B cell (primary cell): Measurements from ENCODE around the gene METAP1D. TPM values are rescaled to one million over a fixed set of nuclear protein-coding genes. Genes with fewer than 3 reads are reported as not detected.

ENCODE experiments used
- ATAC-seq: fragments of 200-7000 bp; cut with Tn5 transposase; one replicate; pipeline ENCODE4 v1.10.0; 2021; ENCODE audit warnings: low read depth, mild to moderate bottlenecking, moderate number of reproducible peaks, moderate library complexity
- CTCF ChIA-PET: fragments of 350-600 bp; sonication (Branson Sonifier 250); formaldehyde crosslinking; loops from one replicate; lab custom pipeline; 2021; ENCODE audit warnings: antibody characterized with exemption, inconsistent platforms; lab: Charles Lee
- POLR2A ChIA-PET: fragments of 350-600 bp; sonication (Branson Sonifier 250); formaldehyde crosslinking; loops from one replicate; lab custom pipeline; 2021; ENCODE audit warnings: antibody characterized with exemption; lab: Charles Lee
- DNase-seq: peaks from one replicate; pipeline ENCODE4 v3.0.0; 2013
- H2AFZ ChIP-seq: 2 replicates; pipeline ENCODE4 v1.6.1; 2012; ENCODE audit warnings: mild to moderate bottlenecking, low read depth, low read length; ENCODE audit not compliant: insufficient read depth, poor library complexity, severe bottlenecking
- H3K27ac ChIP-seq, 2 donors: 1 replicate in 1 of 2; 2 replicates in 1 of 2; pipeline ENCODE4 v1.5.1; 2012 to 2013; ENCODE audit warnings: low read length in 2 of 2, mild to moderate bottlenecking in 2 of 2, moderate library complexity in 1 of 2
- H3K27me3 ChIP-seq, 4 experiments: fragments of 200-600 bp in 1 of 4; sonication (generic) in 1 of 4; replicated peaks in 1 of 4; 1 replicate in 2 of 4; 2 replicates in 2 of 4; pipeline versions ENCODE4 v1.6.1 to v1.7.0; 2013 to 2016; ENCODE audit warnings: low read length in 3 of 4, mild to moderate bottlenecking in 2 of 4, mixed read lengths in 1 of 4, moderate library complexity in 1 of 4; ENCODE audit not compliant: insufficient read depth in 4 of 4, control insufficient read depth in 3 of 4; ENCODE audit errors: control extremely low read depth in 1 of 4
- H3K36me3 ChIP-seq, 2 experiments: replicated peaks in 1 of 2; 1 replicate in 1 of 2; 2 replicates in 1 of 2; pipeline versions ENCODE4 v1.6.1 to v1.7.1; 2013; ENCODE audit warnings: low read length in 1 of 2; ENCODE audit not compliant: insufficient read depth in 2 of 2, control insufficient read depth in 1 of 2; ENCODE audit errors: control extremely low read depth in 1 of 2, extremely low read depth in 1 of 2
- H3K4me1 ChIP-seq, 2 donors: fragments of 200-600 bp in 1 of 2; sonication (generic) in 1 of 2; 1 replicate in 1 of 2; 2 replicates in 1 of 2; pipeline versions ENCODE4 v1.5.1 to v1.6.1; 2013 to 2017; ENCODE audit warnings: low read length in 2 of 2; ENCODE audit not compliant: control insufficient read depth in 2 of 2, insufficient read depth in 2 of 2
- H3K4me2 ChIP-seq: replicated peaks from 2 replicates; pipeline ENCODE3; 2012; ENCODE audit warnings: mild to moderate bottlenecking, low read depth, low read length; ENCODE audit not compliant: poor library complexity, severe bottlenecking
- H3K4me3 ChIP-seq, 5 experiments: fragments of 200-600 bp in 1 of 5; sonication (generic) in 1 of 5; 1 replicate in 3 of 5; 2 replicates in 2 of 5; pipeline versions ENCODE4 v1.5.1 to v1.7.0; 2011 to 2016; ENCODE audit warnings: low read length in 4 of 5, mild to moderate bottlenecking in 4 of 5, low read depth in 2 of 5, control low read depth in 1 of 5, moderate library complexity in 1 of 5; ENCODE audit not compliant: insufficient read depth in 1 of 5; ENCODE audit errors: control extremely low read depth in 1 of 5, extremely low read depth in 1 of 5
- H3K79me2 ChIP-seq: fragments of 200-600 bp; sonication (generic); one replicate; pipeline ENCODE4 v1.6.0; 2016; ENCODE audit warnings: low read length; ENCODE audit not compliant: control insufficient read depth, insufficient read depth
- H3K9ac ChIP-seq: fragments of 200-600 bp; sonication (generic); 2 replicates; pipeline ENCODE4 v1.6.1; 2017; ENCODE audit warnings: mild to moderate bottlenecking, low read length, moderate library complexity
- H3K9me3 ChIP-seq, 3 donors: one replicate each; pipeline versions ENCODE4 v1.6.1 to v1.7.1; 2013; ENCODE audit warnings: low read length in 2 of 3; ENCODE audit not compliant: control insufficient read depth in 2 of 3, insufficient read depth in 1 of 3; ENCODE audit errors: control extremely low read depth in 1 of 3
- H4K20me1 ChIP-seq: 2 replicates; pipeline ENCODE4 v1.6.0; 2012; ENCODE audit warnings: mild to moderate bottlenecking, low read length; ENCODE audit not compliant: insufficient read depth, control insufficient read depth, poor library complexity, severe bottlenecking
- H3K27ac Mint-ChIP-seq: one replicate; pipeline ENCODE4 v1.8.0; 2021; ENCODE audit warnings: mixed read lengths
- H3K27me3 Mint-ChIP-seq: one replicate; pipeline ENCODE4 v1.8.0; 2021; ENCODE audit warnings: mixed read lengths
- H3K4me1 Mint-ChIP-seq: one replicate; pipeline ENCODE4 v1.8.0; 2021; ENCODE audit warnings: mixed read lengths
- H3K4me3 Mint-ChIP-seq: one replicate; pipeline ENCODE4 v1.8.0; 2021; ENCODE audit warnings: mixed read lengths
- H3K9me3 Mint-ChIP-seq: one replicate; pipeline ENCODE4 v1.8.0; 2022; ENCODE audit warnings: mixed read lengths; ENCODE audit not compliant: insufficient read depth
- EZH2 ChIP-seq: IDR thresholded peaks from 2 replicates; pipeline ENCODE4 v1.6.1; 2012; ENCODE audit warnings: borderline replicate concordance, low read depth, mild to moderate bottlenecking, moderate library complexity, low read length; ENCODE audit not compliant: insufficient read depth, poor library complexity, severe bottlenecking
- WGBS: methylation state at CpG from one replicate; pipeline ENCODE4 v1.1.5; 2013; ENCODE audit warnings: missing lambda C conversion rate; ENCODE audit not compliant: insufficient coverage; 5-methylcytosine and 5-hydroxymethylcytosine counted together
- intact Hi-C: fragments of 100-400 bp; cut with micrococcal nuclease; formaldehyde crosslinking; loops from one replicate; pipeline ENCODE4 v1.10.0; 2022
- polyA plus RNA-seq: library from polyadenylated mRNA; depleted of rRNA; stranded (reverse); fragments of >200 nt; gene quantifications from 2 replicates; pipeline ENCODE4 v1.2.3, GENCODE V29; 2012
- total RNA-seq, 2 donors: library from RNA; stranded (reverse); fragments of 120-200 nt in 1 of 2; gene quantifications; 1 replicate in 1 of 2; 2 replicates in 1 of 2; pipeline versions ENCODE4 v1.2.3 to v1.2.4, GENCODE V29; 2013 to 2022
- TF ChIP-seq, protein P1 (sequence below): fragments of 200-600 bp; IDR thresholded peaks from one replicate; pipeline ENCODE4 v1.8.0; 2022; ENCODE audit warnings: antibody characterized with exemption, mild to moderate bottlenecking

The METAP1D gene
- total and polyA plus RNA-seq, 2 donors (not counting 1 experiment from before 2014, with no cell fraction given), result 7.8 to 8.9 TPM

DNA sequence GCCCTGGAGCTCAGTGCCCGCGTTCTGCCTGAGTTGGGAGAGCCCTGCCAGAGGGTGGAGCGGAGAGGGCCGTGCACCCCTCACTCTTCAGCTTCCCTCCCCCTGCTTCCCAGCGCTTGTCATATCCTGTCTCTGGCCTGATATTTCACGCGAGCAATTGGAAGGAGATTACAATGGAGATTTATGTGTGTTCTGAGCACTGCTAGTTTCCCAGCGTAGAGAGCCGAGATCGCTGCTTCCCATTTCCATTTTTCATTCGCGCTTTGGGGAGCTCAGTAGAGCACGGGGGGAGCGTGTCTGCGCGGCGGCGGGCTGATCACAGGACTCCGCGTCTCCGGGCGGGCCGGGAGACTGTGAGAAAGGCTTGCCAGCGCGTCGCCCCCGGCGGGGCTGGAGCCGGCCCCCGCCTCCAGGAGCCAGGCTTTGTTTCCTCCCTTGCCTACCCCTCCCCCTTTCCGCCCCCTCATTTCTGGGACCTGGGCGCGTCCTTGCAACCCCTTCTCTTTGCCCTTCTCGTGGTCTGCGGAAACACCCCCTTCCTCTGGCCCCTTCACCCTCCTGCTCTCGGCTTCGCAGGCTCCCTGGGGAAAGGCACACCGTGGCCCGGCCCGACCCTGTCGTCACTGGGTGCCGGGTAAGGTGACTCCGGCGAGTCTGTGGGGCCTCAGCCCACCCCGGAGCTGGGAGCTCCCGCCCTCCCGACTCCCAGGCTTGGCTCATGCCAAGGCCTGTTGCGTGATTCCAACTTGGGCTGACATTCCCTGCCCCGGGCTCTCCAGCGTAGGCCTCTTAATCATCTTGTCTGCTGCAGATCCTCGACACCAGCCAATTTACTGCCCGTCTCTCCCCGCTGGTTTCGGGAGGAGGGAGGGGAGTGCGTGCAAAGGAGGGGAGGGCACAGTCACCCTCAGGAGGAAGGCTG, 97.1 kb downstream of the METAP1D start:
- DNase-seq (peak; percentile 54), ATAC-seq (peak; percentile 11)
- H3K4me2 ChIP-seq, result peak overlapping the region; percentile 76
- H3K4me3 ChIP-seq, result peak overlapping the region in 1 of 5 experiments; percentile 50
- TF ChIP-seq, protein P1, sequence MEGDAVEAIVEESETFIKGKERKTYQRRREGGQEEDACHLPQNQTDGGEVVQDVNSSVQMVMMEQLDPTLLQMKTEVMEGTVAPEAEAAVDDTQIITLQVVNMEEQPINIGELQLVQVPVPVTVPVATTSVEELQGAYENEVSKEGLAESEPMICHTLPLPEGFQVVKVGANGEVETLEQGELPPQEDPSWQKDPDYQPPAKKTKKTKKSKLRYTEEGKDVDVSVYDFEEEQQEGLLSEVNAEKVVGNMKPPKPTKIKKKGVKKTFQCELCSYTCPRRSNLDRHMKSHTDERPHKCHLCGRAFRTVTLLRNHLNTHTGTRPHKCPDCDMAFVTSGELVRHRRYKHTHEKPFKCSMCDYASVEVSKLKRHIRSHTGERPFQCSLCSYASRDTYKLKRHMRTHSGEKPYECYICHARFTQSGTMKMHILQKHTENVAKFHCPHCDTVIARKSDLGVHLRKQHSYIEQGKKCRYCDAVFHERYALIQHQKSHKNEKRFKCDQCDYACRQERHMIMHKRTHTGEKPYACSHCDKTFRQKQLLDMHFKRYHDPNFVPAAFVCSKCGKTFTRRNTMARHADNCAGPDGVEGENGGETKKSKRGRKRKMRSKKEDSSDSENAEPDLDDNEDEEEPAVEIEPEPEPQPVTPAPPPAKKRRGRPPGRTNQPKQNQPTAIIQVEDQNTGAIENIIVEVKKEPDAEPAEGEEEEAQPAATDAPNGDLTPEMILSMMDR, result no peak
- TF ChIP-seq EZH2, result peak; percentile 89
- peaks cover 15% of the 10 kb centered on the region for H4K20me1 ChIP-seq
- peaks cover 7 to 100% (median 90%) of the 10 kb centered on the region in 4 experiments for H3K27me3 ChIP-seq
- ChIA-PET CTCF (interaction anchor here (1.2 kb wide), 1 partner anchor 12 kb away, joined by 3 read pairs; the partner anchor contains the start of gene DLX1), POLR2A (no interaction called here)
- H3K9me3 Mint-ChIP-seq, result no peaks in the 10 kb centered on the region
- H3K36me3 ChIP-seq, result no peaks in the 10 kb centered on the region
- H3K4me3 Mint-ChIP-seq, result peak overlapping the region; percentile 90
- peaks cover 42% of the 10 kb centered on the region for H3K4me1 Mint-ChIP-seq
- no peaks in the 10 kb centered on the region for H3K79me2 ChIP-seq
- no peak overlapping the region for H2AFZ ChIP-seq
- H3K9me3 ChIP-seq, result peaks cover 0 to 87% (median 2%) of the 10 kb centered on the region in 3 donors
- H3K4me1 ChIP-seq, result peaks cover 69 to 87% of the 10 kb centered on the region in 2 donors
- no peak overlapping the region for H3K27ac ChIP-seq
- peak overlapping the region; percentile 32 for H3K9ac ChIP-seq
- 3% methylated on average over 46 of the region's 55 CpGs for WGBS
- H3K27ac Mint-ChIP-seq, result peak overlapping the region; percentile 61
- peaks cover 60% of the 10 kb centered on the region for H3K27me3 Mint-ChIP-seq
- intact Hi-C loops, result loop anchor here (5.0 kb wide), 1 partner anchor 1280 kb away; the partner anchor contains the start of gene GAD1
